HCT116 (cell line): ENCODE measurements around the gene KHDRBS1. TPM values are rescaled to one million over a fixed set of nuclear protein-coding genes. Genes with fewer than 3 reads are reported as not detected.

ENCODE experiments used
- ATAC-seq: fragments of 200-7000 bp; cut with Tn5 transposase; 2 replicates; pipeline ENCODE4 v1.9.1; 2020; ENCODE audit warnings: mild to moderate bottlenecking, moderate library complexity
- BruUV-seq: library from RNA; stranded (reverse); fragments of 400-500 nt; replicated peaks from 2 replicates; lab custom pipeline; 2021; lab: Mats Ljungman, UMichigan
- CTCF ChIA-PET: fragments of 300-600 bp; sonication (Branson Sonifier 250); formaldehyde crosslinking; loops from one replicate; lab custom pipeline; 2021; ENCODE audit warnings: antibody characterized with exemption; lab: Charles Lee
- POLR2A ChIA-PET: fragments of 300-600, 350-600 bp; sonication (Branson Sonifier 250); formaldehyde crosslinking; loops from one replicate; lab custom pipeline; 2021; ENCODE audit warnings: antibody characterized with exemption; lab: Charles Lee
- RAD21 ChIA-PET, 2 experiments: fragments of 300-600 bp; sonication (Branson Sonifier 250); formaldehyde crosslinking; loops; one replicate each; lab custom pipeline; 2023; ENCODE audit warnings: low total read pairs in 2 of 2; ENCODE audit not compliant: uncharacterized antibody in 2 of 2, unreplicated experiment in 2 of 2, low non-redundant PET in 1 of 2; lab: Charles Lee
- DNase-seq: peaks from one replicate; pipeline ENCODE4 v3.0.0-alpha.2; 2010; ENCODE audit warnings: low read depth, low spot score
- H2AFZ ChIP-seq: fragments of 200-600 bp; shearing (Covaris generic), sonication (generic); 2 replicates; pipeline ENCODE4 v1.6.1; 2017; ENCODE audit warnings: low read depth, mixed run types, mixed read lengths, antibody characterized with exemption, low read length; ENCODE audit not compliant: poor library complexity, severe bottlenecking
- H3K27ac ChIP-seq: 2 replicates; pipeline ENCODE4 v1.5.1; 2012; ENCODE audit warnings: low read depth, low read length
- H3K27me3 ChIP-seq: fragments of 200-600 bp; sonication (generic); 2 replicates; pipeline ENCODE4 v1.6.1; 2016; ENCODE audit warnings: mixed run types, low read length, mixed read lengths; ENCODE audit not compliant: insufficient read depth
- H3K36me3 ChIP-seq, 2 experiments: fragments of 200-500 bp in 1 of 2; fragments of 200-600 bp in 1 of 2; sonication (Bioruptor generic) in 1 of 2; sonication (generic) in 1 of 2; 2 replicates each; pipeline versions ENCODE4 v1.5.1 to v1.6.1; 2014 to 2016; ENCODE audit warnings: low read length in 2 of 2, inconsistent platforms in 1 of 2, mixed read lengths in 1 of 2, mixed run types in 1 of 2; ENCODE audit not compliant: insufficient read depth in 2 of 2, control insufficient read depth in 1 of 2
- H3K4me1 ChIP-seq, 2 experiments: fragments of 200-600 bp in 1 of 2; sonication (generic) in 1 of 2; 2 replicates each; pipeline versions ENCODE4 v1.5.1 to v1.6.1; 2012 to 2017; ENCODE audit warnings: low read length in 2 of 2, inconsistent platforms in 1 of 2, mild to moderate bottlenecking in 1 of 2, mixed read lengths in 1 of 2, mixed run types in 1 of 2, moderate library complexity in 1 of 2; ENCODE audit not compliant: insufficient read depth in 2 of 2, control insufficient read depth in 1 of 2
- H3K4me2 ChIP-seq: fragments of 200-600 bp; sonication (generic); 2 replicates; pipeline ENCODE4 v1.6.1; 2017; ENCODE audit warnings: mixed run types, low read length, mixed read lengths
- H3K4me3 ChIP-seq, 2 experiments: fragments of 200-600 bp in 1 of 2; sonication (generic) in 1 of 2; replicated peaks in 1 of 2; 2 replicates each; pipeline ENCODE4 v1.5.1; 2011 to 2016; ENCODE audit warnings: low read length in 2 of 2, control low read depth in 1 of 2, low read depth in 1 of 2, mild to moderate bottlenecking in 1 of 2, mixed read lengths in 1 of 2, mixed run types in 1 of 2
- H3K79me2 ChIP-seq: fragments of 200-600 bp; sonication (generic); 2 replicates; pipeline ENCODE4 v1.6.1; 2017; ENCODE audit warnings: mild to moderate bottlenecking, mixed run types, low read length, moderate library complexity, mixed read lengths; ENCODE audit not compliant: insufficient read depth
- H3K9ac ChIP-seq: fragments of 200-600 bp; sonication (generic); 2 replicates; pipeline ENCODE4 v1.6.1; 2016; ENCODE audit warnings: low read length, mixed read lengths
- H3K9me2 ChIP-seq: fragments of 200-600 bp; sonication (generic), shearing (Covaris generic); 2 replicates; pipeline ENCODE4 v1.6.1; 2017; ENCODE audit warnings: mixed run types, mild to moderate bottlenecking, moderate library complexity; ENCODE audit not compliant: insufficient read depth
- H3K9me3 ChIP-seq, 2 experiments: fragments of 200-500 bp in 1 of 2; fragments of 200-600 bp in 1 of 2; sonication (Bioruptor generic) in 1 of 2; sonication (generic) in 1 of 2; 2 replicates each; pipeline ENCODE4 v1.6.1; 2014 to 2017; ENCODE audit warnings: low read length in 2 of 2, mixed read lengths in 2 of 2, inconsistent platforms in 1 of 2, low read depth in 1 of 2, mild to moderate bottlenecking in 1 of 2, mixed run types in 1 of 2, moderate library complexity in 1 of 2; ENCODE audit not compliant: control insufficient read depth in 1 of 2, insufficient read depth in 1 of 2
- H4K20me1 ChIP-seq: fragments of 200-600 bp; sonication (generic), shearing (Covaris generic); 2 replicates; pipeline ENCODE4 v1.6.1; 2017; ENCODE audit warnings: mixed run types, mild to moderate bottlenecking, moderate library complexity; ENCODE audit not compliant: insufficient read depth
- CBX3 ChIP-seq: IDR thresholded peaks from 2 replicates; pipeline ENCODE4 v1.6.1; 2012; ENCODE audit warnings: low read depth
- CEBPB ChIP-seq: IDR thresholded peaks from 2 replicates; pipeline ENCODE4 v1.6.1; 2012; ENCODE audit warnings: low read depth
- EGR1 ChIP-seq: IDR thresholded peaks from 2 replicates; pipeline ENCODE4 v1.6.1; 2012; ENCODE audit warnings: low read depth
- EZH2 ChIP-seq: fragments of 200-600 bp; sonication (generic); IDR thresholded peaks from 2 replicates; pipeline ENCODE4 v1.6.1; 2017; ENCODE audit warnings: antibody characterized with exemption, mixed run types
- FOSL1 ChIP-seq: IDR thresholded peaks from 2 replicates; pipeline ENCODE4 v1.6.1; 2012; ENCODE audit warnings: low read depth
- POLR2A ChIP-seq: IDR thresholded peaks from 2 replicates; pipeline ENCODE4 v1.7.0; 2011; ENCODE audit warnings: borderline replicate concordance; ENCODE audit not compliant: insufficient read depth, insufficient read length; ENCODE audit errors: extremely low read depth
- POLR2AphosphoS5 ChIP-seq: IDR thresholded peaks from 2 replicates; pipeline ENCODE4 v1.6.1; 2011; ENCODE audit warnings: mild to moderate bottlenecking, low read depth, low read length, moderate library complexity
- SP1 ChIP-seq: IDR thresholded peaks from 2 replicates; pipeline ENCODE4 v1.6.1; 2012; ENCODE audit warnings: low read depth
- SRF ChIP-seq: IDR thresholded peaks from 2 replicates; pipeline ENCODE4 v1.6.1; 2012; ENCODE audit warnings: low read depth
- TCF7L2 ChIP-seq: IDR thresholded peaks from 2 replicates; pipeline ENCODE4 v1.7.0; 2011; ENCODE audit warnings: borderline replicate concordance, inconsistent platforms; ENCODE audit not compliant: insufficient read depth, insufficient read length; ENCODE audit errors: extremely low read depth
- ZFX ChIP-seq: fragments of 450-650 bp; IDR thresholded peaks from 2 replicates; pipeline ENCODE4 v1.6.1; 2017
- intact Hi-C: fragments of 100-400 bp; cut with micrococcal nuclease; formaldehyde crosslinking; loops from 2 replicates; pipeline ENCODE4 v1.10.0; 2022
- total RNA-seq: library from RNA; stranded (reverse); gene quantifications from one replicate; pipeline ENCODE4 v1.2.1, GENCODE V29; 2021; ENCODE audit not compliant: unreplicated experiment
- TF ChIP-seq, protein P1 (sequence below): IDR thresholded peaks from 2 replicates; pipeline ENCODE4 v1.6.1; 2011; ENCODE audit warnings: mild to moderate bottlenecking, low read length, moderate library complexity; ENCODE audit not compliant: insufficient replicate concordance; ENCODE audit errors: extremely low read depth

The KHDRBS1 gene
- total RNA-seq, 1 experiment from 2014 or later: 215 TPM

DNA sequence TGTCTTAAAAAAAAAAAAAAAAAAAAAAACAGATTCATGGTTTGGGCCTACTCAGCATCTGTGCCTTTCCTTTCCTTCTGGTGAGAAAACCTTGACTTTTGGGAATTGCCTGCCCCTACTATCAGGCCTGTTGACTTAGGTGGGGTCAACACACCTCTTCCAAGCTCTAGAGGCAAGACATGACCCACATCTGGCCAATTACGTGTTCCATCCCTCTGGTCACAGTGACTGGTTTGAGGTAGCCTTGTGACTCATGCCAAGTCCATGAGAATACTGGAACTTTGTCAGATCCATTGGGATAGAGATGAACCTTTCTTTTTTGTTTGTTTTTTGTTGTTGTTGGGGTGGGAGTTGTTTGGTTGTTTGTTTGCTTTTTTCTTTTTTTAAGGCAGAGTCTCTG, 37.3 kb upstream of the KHDRBS1 start:
- no peaks in the 10 kb centered on the region for H3K79me2 ChIP-seq
- H3K27me3 ChIP-seq: no peaks in the 10 kb centered on the region
- ChIA-PET POLR2A (no interaction called here), CTCF (interaction anchor here (2.0 kb wide), 1 partner anchor 10 kb away, joined by 5 read pairs; no protein-coding TSS in a partner anchor), RAD21 (no interaction called here)
- BruUV-seq: no TSS peak
- H3K9me2 ChIP-seq: no peaks in the 10 kb centered on the region
- intact Hi-C loops: loop anchor here (5.0 kb wide), 1 partner anchor 159 kb away; the partner anchor contains the start of gene SPOCD1
- no peak overlapping the region for H3K4me3 ChIP-seq
- H2AFZ ChIP-seq: no peak overlapping the region
- no peak overlapping the region for H3K9ac ChIP-seq
- ATAC-seq (no peak), DNase-seq (no peak)
- no peaks in the 10 kb centered on the region for H3K9me3 ChIP-seq
- no peaks in the 10 kb centered on the region for H4K20me1 ChIP-seq
- H3K27ac ChIP-seq: no peak overlapping the region
- H3K4me2 ChIP-seq: no peak overlapping the region
- no peak for TF ChIP-seq CBX3
- TF ChIP-seq POLR2AphosphoS5: no peak
- no peak for TF ChIP-seq POLR2A
- TF ChIP-seq CEBPB: no peak
- no peak for TF ChIP-seq ZFX
- no peak for TF ChIP-seq SRF
- no peak for TF ChIP-seq TCF7L2
- no peak for TF ChIP-seq SP1
- TF ChIP-seq FOSL1: no peak
- TF ChIP-seq EGR1: no peak
- TF ChIP-seq, protein P1, sequence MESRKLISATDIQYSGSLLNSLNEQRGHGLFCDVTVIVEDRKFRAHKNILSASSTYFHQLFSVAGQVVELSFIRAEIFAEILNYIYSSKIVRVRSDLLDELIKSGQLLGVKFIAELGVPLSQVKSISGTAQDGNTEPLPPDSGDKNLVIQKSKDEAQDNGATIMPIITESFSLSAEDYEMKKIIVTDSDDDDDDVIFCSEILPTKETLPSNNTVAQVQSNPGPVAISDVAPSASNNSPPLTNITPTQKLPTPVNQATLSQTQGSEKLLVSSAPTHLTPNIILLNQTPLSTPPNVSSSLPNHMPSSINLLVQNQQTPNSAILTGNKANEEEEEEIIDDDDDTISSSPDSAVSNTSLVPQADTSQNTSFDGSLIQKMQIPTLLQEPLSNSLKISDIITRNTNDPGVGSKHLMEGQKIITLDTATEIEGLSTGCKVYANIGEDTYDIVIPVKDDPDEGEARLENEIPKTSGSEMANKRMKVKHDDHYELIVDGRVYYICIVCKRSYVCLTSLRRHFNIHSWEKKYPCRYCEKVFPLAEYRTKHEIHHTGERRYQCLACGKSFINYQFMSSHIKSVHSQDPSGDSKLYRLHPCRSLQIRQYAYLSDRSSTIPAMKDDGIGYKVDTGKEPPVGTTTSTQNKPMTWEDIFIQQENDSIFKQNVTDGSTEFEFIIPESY: no peak
- TF ChIP-seq EZH2: no peak
- no peaks in the 10 kb centered on the region for H3K36me3 ChIP-seq
- H3K4me1 ChIP-seq: peaks cover 3 to 7% of the 10 kb centered on the region in 2 experiments; a peak in 3 of 4 replicates
